Stimulated activated CD4-positive, alpha-beta T cell treated with anti-CD3 and anti-CD28 coated beads, Interleukin-15, amount 100 ng/mL, for 24 hours (primary cell): ENCODE data around the gene RPS6KL1.

ENCODE experiments used
- DNase-seq: peaks from one replicate; pipeline ENCODE4 v3.0.0-alpha.2; 2020

RPS6KL1 gene

DNA sequence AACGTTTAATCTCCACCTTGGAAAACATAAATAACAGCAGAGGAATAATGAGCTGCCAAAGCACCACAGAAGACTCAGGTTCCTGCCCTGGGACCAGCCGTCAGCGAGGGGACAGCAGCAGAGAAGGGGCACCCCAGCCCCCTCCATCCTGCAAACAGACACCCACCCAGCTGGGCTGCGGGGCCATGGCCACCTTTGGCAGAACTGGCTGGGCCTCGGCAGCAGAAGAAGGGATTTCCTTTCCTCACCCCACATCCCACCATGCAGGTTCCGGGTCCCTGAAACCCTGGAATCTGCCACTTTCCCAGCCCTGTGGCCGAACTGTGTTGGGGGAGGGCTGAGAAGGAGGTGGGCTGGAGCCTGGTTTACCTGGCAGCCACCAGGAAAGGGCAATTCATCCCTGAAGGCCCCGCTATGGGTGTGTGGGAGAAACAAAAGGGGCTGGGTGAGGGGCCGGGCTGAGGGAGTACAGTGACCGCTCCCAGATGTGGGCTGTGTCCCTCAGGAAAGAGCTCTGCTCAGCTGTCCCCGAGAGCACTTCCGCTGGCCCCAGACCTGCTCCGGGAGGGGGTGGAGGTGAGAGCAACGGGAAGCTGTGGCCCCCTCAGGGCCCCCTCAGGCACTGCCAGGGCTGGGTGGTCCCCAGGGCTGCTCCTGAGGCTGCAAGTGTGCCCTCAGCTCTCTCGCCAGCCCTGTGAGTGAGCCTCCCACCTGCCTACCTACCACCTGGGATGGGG is 28.6 kb upstream of the RPS6KL1 start:
- DNase-seq: no peak

DNA sequence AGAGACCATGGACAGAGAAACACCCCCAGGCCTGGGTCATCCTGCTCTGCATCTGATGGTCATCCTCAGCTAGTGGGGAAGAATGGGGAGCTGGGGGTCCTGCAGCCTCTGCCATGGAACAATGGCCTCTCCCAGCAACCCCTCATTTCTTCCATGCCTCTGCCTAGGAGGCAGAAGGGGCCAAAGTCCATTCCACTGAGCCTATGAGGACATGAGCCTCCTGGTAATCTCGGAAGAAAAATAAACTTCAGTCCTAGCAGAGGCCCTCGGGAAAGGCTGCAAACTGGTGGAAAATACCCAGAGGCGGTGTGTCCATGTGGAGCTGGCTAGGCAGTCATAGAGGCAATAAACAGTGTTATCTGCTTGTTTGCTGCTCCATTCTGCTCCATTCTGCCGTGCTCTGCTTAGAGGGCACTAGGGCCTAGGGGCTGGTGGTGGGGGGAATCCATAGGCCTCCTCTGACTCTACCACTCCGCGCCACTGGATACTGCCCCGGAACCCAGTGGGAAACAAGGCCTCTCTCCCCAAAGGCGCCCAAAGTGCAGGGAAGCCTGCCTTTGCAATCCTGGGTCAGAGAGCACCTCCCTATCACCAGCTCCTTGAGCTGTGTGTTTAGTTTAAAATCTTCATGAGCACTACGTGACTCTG is 27.9 kb upstream of the RPS6KL1 start:
- DNase-seq: no peak

DNA sequence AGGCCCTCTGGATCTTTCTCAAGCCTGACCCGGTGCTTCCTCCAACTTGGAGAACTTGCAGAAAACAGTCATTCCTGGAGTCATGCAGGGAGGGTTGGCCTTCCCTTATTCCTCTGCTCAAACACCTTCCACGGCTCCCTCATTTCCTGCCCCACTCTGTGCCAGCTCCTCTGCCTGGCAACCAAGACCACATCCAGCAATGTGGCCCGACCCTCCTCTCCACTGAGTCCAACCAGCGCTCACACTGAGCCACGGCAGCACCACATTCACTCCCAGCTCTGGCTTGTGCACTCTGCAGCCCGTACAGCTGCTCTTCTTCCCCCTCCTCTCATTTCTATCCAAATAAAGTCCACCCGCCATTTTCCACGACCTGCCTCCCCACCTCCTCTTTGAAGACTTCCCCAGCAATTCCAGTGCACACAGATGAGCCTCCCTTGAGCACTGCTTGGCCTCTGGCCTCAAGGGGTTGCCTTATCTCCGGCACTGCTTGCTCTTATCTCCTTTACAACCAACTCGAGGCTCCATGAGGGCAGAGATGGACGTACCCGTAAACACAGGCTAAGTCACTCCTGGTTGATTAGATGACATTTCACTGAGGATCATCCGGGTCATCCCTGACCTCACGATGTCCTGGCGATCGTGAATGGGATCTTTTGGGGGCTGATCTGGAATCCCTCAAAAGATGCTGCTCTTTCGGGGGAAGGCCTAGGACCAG is 27.0 kb upstream of the RPS6KL1 start:
- no peak for DNase-seq

DNA sequence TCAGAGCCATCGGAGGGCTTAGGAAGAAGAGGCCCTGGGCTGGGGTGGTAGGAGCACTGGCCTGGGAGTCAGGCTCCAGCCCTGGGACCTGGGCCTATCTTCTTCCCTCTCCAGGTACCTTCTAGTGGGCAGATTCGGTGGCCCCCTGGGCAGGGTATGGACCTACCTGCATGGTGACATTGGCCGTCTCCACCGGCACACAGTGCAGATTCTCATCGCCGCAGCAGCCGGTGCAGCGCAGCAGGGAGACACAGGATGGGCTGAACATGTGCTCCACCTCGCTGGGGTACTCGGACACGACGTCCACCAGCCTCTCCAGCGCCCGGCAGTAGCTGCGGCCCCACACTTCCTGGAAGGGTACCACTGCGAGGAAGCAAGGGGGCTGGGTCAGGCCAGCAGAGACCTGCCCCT is 26.1 kb upstream of the RPS6KL1 start:
- no peak for DNase-seq

DNA sequence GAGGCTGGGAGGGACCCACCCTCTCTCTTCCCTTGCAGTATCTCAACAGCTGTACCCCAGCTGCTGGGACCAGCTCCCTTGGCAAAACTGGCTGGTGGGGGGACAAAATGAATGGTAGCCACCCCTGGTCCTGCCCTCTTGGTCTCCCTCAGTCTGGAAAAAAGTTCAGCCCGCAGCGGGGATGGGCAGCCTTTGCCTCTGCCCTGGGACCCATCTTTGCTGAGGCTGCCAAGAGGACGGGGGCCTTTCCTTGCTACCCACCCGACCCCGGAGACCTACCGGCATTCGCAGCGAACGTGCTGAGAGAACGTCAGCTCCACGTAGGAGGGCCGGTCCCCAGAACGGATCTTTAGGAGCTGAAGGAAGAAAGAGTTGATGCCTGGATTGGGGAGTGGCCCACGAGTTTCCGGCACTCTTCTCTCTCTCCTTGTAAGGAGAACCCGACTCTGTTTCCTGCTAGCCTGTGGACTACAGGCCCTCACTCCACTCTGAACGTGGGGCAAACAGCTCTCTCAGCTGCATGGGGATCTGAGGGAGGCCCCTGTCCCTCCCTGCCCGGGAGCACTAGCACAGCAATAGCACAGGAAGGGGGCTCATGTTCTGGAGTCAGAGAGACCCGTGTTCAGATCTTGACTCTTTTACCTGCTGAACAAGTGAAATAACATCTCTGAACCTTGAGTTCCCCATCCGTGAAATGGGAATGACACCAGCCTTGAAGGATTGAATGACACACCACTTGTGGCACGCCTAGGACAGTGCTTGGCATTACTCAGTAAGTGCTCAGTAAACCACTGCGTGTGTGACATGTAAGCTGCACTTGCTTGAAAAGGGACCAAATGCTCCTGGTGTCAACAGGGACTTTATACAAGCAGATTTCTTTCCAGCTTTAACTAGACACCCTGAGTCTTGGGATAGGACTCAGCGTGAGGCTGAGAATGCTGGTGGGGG is 25.4 kb upstream of the RPS6KL1 start:
- DNase-seq: no peak

DNA sequence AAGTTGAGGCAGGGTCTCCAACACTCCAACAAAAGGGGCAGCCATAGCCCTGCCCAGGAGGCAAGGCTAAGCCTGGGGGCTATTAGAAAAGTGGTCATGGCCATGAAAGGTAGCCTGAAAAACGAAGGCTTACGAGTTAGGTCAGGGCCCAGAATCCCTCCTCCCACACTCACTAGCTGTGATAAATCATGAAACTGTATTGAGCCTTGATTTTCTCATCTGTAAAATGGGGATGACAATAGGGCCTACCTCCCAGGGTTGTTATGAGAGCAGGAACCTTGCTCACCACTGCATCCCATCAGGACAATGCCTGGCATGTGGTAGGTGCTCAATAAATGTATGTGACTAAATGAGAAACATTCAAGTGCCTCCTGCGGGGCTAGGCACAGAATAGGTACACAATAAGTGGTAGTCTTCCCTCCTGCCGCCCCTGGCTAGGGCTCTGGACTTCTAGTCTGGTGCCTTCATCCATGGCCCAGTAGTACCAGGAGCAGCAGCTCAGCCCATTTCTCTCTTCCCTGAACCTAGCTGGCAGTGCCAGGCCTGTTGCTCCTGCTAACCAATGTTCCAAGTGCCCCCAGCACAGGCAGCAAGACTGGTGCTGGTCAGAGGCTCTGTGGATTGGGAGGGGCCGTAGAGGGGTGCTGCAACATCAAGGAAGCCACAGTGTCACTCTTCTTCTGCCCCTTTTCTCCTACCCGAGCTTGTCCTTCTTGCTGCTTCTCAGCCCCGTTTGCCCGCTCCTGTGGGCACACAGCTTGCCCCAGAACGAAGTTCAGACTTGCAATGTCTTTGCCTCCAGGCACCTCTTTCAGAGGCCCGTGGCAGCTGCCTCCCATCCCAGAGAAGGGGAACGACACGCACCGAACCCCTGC is 24.5 kb upstream of the RPS6KL1 start:
- no peak for DNase-seq

DNA sequence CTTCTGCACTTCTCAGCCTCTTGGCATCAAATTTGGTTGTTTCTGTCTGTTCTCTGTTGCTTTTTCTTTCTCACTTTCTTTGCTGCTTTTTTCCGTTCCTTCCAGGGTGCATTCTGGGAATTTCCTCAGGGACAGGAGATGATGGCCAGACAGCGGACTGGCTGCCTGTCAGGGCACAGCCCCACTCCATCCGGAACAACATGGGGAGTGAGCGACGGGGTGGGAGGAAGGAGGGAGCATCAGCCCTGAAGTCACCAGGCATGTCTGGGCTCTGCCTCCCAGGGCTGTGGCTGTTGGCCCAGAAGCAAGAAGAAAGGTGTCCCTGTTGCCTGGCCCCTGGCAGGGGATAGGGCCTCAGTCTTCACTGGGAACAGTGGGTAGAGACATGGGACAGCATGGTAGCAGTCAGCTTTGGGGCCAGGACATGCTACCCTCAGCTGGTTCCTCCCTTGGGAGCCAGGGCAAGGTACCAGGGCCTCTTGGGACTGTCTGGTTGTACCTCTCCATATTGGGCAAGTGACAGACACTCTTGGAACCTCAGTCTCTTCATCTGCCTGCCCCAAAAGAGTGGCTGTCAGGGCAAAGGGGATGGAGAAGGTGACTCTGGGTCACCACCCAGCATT is 23.7 kb upstream of the RPS6KL1 start:
- DNase-seq: no peak

DNA sequence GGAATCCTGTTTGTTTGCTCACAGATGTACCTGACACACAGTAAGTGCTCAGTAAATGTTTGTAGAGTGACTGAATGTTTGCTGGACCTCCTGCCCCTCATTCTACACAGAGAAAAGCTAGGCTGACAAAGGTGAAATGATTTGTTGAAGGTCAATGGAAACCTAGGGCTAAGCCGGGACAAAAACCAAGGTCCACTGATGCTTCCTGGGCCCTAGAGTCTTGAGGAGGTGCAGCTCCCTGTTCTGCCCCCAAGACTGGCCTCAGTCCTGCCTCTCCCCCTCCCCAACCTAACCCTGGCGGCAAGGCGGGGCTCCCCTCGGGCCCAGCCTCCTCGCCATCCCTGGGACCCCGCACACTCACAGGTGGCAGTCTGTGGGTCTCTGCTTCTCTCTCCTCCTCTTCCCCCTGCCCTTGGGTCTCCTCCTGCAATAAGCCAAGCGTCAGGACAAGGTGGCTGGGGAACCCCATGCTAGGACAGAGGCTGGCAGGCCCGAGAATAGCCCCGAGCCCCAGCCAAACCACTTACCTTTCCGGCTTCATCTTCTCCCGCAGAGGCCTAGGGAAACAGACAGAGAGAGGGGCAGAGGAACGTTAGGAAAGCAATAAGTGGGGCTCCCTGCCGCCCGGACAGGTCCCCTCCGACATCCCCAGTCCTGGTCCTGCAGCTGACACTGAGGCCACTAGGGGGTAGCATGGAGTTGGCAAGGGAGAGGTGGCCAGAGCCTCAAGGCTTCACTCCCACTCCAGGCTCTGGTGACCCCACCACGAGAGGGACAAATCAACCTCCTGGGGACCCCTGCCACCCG is 23.0 kb upstream of the RPS6KL1 start:
- DNase-seq: peak; percentile 83

DNA sequence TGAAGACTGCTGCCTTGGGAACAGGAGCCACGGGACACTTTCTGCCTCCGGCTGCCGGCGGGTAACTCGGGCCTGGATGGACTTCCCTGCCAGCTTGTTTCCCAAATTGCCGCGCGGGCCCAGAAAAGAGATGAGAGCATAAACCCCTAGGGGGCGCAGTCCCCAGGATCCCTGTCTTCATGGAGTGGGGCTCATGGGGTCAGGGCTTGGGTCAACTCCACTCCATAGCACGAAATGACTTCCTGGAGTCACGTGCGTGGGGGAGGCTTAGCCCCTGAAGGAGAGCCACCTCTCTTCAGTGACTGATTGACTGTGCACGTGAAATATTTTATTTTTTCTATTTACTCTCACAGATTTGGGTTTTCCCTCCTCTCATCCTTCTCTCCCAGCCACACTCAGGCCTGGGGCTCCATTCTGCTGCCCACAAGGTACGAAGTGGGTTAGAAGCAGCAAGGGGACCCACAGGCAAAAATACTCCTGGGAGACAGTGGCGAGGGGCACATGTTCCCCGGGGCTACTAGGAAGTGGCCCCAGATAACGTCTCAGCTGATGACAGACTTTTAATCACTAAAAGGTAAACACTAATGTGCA is 22.3 kb upstream of the RPS6KL1 start:
- peak; percentile 49 for DNase-seq

DNA sequence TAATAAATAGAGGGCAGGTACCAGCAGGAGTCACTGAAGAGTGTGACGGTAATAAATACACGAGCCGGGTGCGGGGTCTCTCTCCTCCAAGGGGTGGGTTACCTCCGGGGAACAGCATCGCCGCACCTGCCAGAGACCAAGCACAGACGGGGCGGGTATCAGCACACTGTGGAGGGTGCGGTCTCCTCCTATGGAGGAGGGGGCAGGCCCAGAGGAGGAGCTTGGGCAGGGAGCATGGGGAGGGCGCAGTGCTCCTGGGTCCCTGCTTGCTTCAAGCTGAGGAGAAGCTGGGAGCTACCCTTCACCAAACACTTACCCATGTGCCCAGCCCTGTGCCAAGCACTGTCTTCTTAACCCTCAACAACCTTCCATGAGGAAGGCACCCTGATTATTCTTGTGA is 19.5 kb upstream of the RPS6KL1 start:
- peak; percentile 49 for DNase-seq

DNA sequence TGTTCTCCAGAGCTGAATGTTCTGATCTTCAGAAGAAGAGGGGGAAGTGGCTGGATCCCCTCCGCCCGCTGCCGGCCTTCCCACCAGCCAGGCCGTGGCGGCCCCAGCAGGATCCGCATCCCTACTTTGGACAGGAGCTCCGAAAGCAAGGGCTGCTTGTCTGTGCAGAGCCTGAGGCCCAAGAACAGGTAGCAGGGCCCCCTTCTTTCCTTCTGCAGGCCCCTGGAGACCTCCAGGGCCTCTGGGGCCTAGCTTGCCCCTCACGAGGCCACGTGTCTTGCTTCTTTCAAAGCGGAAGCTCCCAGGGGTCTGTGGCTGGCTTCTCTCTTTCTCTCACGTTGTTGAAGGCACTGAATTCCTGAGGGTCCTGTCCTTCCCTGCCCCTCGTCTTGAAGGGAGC is 19.1 kb upstream of the RPS6KL1 start:
- DNase-seq: no peak

DNA sequence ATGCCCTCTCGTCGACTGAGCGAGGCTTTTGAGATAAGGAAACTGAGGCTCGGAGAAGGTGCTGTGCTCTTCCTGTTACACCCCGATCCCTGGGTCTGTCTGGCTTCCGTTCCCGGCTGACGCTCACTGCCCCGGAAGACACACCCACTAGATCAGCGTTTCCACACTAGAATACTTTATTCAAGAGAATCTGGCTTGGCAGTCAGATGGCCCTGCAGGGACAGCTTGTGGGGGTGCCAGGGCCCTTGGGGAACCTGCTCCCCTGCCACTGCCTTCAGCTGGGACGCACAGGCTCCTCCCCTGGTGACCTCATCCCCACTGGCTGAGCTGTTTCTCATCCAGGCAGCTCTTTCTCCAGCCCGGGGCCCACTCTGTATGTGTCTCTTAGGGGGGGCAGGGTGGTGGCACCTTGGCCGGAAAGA is 18.6 kb upstream of the RPS6KL1 start:
- DNase-seq: peak; percentile 81

DNA sequence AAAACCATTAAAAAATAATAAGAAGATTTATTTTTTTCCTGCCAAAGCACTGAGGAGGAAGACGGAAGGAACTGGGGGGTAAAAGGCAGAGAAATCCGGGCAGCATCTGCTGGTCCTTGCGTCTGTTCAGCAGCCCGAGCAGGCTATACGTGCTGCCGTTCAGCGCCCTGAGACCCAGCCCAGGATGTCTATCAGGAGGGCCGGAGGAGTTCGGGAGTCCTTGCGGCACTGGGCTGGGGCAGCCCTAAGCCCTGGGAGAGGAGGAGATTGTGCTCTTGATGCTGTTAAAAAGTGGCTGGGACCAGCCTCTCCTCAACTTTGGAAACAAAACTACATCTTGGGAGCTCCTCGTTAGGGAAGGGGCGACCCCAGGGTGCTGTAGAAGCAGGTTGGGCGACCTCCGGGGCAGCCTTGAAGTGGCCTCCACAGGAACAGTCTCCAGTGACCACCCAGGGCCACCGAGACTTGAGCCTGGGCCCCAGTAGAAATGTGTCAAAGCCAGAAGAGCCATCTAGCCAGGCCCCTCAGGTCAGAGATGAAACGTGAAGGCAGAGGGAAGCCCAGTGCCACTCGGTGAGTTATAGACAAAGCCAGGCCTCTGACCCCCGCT is 18.0 kb upstream of the RPS6KL1 start:
- no peak for DNase-seq

DNA sequence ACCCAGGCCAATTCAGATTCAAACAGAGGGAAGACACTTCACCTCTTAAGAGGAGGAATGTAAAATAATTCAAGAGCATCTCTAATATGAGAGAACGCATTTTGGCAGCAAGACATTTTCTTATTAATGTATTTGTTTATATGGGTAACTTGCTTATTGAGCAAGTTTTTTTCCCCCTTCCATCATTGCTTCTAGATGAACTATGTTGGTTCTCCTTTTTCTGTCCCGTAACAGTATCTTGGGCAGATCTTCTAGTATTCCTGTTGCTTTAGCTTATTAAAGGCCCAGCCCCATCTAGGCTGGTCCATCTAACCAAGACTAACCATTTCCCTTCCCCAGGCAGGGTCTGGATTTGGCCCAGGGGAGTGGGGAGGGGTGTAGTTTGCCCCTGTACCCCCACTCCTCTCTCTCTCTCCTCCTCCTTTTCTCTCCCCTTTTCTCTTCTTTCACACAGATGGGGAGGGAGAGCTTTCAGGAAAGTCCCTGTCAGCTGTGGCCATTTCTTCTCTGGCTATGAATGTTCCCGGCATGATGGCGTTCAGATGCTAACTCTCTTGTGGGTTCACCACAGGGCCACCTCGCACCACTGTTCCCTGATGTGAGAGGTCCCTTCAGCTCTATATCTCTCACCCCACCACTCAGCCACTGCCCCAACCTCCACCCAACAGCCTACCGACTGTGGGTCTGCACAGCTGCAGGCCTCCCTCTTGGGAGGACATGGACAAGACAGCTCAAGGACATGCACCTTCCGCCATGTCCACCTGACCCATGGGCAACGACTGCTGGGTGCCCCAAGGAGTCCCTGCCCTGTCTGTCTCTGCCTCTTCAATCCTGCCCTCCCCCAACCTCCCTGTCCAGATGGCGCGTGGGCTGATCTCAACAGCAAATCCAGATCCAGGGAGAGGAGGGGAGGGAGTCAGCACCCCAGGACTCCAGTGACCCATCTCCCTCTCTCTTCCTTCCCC is 15.8 kb upstream of the RPS6KL1 start:
- DNase-seq: no peak

DNA sequence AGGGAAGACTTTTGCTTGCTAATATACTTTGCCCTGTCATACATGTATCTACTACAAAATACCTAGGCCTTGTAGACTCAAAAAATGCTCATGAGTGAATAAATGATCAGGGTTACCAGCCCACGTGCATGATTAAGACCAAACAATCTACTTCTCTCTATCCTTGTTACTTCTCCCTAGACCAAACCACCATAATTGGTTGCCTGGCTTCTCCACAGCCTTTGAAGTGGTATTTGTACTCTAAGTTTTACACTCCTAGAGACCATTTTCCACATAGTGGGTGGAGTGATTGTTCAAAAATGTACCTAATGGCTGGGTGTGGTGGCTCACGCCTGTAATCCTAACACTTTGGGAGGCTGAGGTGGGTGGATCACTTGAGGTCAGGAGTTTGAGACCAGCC is 14.1 kb upstream of the RPS6KL1 start:
- no peak for DNase-seq

DNA sequence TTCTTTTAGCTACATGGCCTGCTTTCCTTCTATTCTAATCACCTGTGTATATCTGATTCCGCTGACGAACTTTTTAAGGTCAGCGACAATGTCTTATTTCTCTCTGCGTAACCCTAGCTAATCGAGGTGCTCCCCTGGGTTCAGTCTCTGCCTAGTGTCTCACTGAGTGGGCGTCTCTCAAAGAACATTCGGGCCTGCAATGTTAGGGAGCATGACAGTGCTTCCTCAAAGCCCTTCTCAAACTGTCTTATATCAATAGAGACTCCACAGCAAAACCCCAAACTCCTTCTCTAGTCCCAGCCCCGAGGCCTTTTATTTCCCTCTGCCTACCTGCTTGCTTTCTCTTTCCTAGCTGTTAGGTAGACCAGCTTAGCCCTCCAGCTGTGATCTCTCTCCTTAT is 13.7 kb upstream of the RPS6KL1 start:
- DNase-seq: no peak

DNA sequence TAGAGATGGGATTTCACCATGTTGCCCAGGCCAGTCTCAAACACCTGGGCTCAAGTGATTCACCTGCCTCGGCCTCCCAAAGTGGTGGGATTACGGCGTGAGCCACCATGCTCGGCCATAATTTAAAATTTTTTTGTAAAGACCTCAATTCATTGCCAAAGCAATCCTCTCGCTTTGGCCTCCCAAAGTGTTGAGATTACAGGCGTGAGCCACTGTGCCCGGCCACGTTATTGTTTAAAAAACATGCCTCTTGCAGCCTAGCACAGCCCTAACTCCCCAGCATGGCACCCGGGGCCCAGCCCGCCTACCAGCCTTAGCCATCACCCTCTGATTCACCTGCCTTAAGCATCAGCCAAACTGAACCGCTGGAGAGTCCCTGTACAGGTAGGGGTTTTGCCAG is 13.1 kb upstream of the RPS6KL1 start:
- no peak for DNase-seq

DNA sequence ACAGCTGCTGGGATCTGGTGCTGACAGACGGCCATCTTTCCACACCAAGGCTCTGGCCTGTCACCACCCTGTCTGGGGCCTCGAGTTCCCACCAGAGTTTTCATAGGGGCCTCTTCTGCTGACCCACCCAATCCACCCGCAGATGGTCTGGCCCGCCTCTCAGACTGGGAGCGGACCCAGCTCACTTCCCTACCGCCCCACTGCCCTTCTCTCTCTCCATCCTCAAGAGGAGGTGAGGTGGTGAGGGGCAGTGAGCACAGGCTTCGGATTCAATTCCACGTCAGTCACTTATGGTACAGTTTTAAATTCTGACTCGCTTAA is 12.3 kb upstream of the RPS6KL1 start:
- no peak for DNase-seq
